Peyer's patch (tissue), 4 donors: Measurements from ENCODE around the gene SPRY2.

Source experiments
- POLR2A ChIP-seq, 2 donors: fragments of 450-650 bp; IDR thresholded peaks; one replicate each; pipeline ENCODE4 v1.5.1; 2017; ENCODE audit warnings: antibody characterized with exemption in 2 of 2, mild to moderate bottlenecking in 2 of 2, moderate library complexity in 2 of 2
- TF ChIP-seq, protein P1 (sequence below), 6 experiments: fragments of 450-650 bp in 4 of 6; fragments of 200-600 bp in 2 of 6; sonication (generic) in 1 of 6; IDR thresholded peaks; one replicate each; pipeline ENCODE4 v1.5.1; 2017 to 2019; ENCODE audit warnings: antibody characterized with exemption in 6 of 6, mild to moderate bottlenecking in 3 of 6, moderate library complexity in 1 of 6

GRCh38 chr13:80314711-80315653 lies 25.9 kb downstream of the SPRY2 start:
- TF ChIP-seq, protein P1, sequence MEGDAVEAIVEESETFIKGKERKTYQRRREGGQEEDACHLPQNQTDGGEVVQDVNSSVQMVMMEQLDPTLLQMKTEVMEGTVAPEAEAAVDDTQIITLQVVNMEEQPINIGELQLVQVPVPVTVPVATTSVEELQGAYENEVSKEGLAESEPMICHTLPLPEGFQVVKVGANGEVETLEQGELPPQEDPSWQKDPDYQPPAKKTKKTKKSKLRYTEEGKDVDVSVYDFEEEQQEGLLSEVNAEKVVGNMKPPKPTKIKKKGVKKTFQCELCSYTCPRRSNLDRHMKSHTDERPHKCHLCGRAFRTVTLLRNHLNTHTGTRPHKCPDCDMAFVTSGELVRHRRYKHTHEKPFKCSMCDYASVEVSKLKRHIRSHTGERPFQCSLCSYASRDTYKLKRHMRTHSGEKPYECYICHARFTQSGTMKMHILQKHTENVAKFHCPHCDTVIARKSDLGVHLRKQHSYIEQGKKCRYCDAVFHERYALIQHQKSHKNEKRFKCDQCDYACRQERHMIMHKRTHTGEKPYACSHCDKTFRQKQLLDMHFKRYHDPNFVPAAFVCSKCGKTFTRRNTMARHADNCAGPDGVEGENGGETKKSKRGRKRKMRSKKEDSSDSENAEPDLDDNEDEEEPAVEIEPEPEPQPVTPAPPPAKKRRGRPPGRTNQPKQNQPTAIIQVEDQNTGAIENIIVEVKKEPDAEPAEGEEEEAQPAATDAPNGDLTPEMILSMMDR (IDR thresholded peaks at IDR 0.05), result no peak
- no peak for TF ChIP-seq POLR2A (IDR thresholded peaks at IDR 0.05)
